ENCODE results near the gene TRIP10. TPM values are rescaled to one million over a fixed set of nuclear protein-coding genes. Genes with fewer than 3 reads are reported as not detected.

TRIP10 gene
- total RNA-seq, 1 donor from 2014 or later = 53.0 TPM

GRCh38 chr19:6721138-6721474, 18.4 kb upstream of the TRIP10 start:
- Histone ChIP-seq H3F3A (ENCODE audit: low read depth) (peaks cover 4% of the 10 kb centered on the region), H3K4me3 (no peak overlapping the region), H4K20me1 (ENCODE audit: low read depth) (no peaks in the 10 kb centered on the region), H2AFZ (replicated peaks) (no peak overlapping the region), H3K9ac (no peak overlapping the region), H3K36me3 (no peaks in the 10 kb centered on the region), H3K4me1 (no peaks in the 10 kb centered on the region), H3K79me2 (ENCODE audit: low read depth) (no peaks in the 10 kb centered on the region), H3K27ac (no peak overlapping the region), H3K27me3 (no peaks in the 10 kb centered on the region), H3K4me2 (no peak overlapping the region), H3K9me3 (ENCODE audit: low read depth) (no peaks in the 10 kb centered on the region)
- no peak overlapping the region for H3K27ac Mint-ChIP-seq
- H3K4me1 Mint-ChIP-seq = peaks cover 11% of the 10 kb centered on the region
- H3K27me3 Mint-ChIP-seq (ENCODE audit: insufficient read depth, low read depth) = peaks cover 19% of the 10 kb centered on the region
- no peak for TF ChIP-seq EZH2 (IDR thresholded peaks at IDR 0.05)
- TF ChIP-seq EZH2phosphoT487 (IDR thresholded peaks at IDR 0.05) = no peak
- TF ChIP-seq, protein P1, sequence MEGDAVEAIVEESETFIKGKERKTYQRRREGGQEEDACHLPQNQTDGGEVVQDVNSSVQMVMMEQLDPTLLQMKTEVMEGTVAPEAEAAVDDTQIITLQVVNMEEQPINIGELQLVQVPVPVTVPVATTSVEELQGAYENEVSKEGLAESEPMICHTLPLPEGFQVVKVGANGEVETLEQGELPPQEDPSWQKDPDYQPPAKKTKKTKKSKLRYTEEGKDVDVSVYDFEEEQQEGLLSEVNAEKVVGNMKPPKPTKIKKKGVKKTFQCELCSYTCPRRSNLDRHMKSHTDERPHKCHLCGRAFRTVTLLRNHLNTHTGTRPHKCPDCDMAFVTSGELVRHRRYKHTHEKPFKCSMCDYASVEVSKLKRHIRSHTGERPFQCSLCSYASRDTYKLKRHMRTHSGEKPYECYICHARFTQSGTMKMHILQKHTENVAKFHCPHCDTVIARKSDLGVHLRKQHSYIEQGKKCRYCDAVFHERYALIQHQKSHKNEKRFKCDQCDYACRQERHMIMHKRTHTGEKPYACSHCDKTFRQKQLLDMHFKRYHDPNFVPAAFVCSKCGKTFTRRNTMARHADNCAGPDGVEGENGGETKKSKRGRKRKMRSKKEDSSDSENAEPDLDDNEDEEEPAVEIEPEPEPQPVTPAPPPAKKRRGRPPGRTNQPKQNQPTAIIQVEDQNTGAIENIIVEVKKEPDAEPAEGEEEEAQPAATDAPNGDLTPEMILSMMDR (IDR thresholded peaks at IDR 0.05) = no peak
- no peak overlapping the region for H3K4me3 Mint-ChIP-seq
- no peak for DNase-seq (ENCODE audit: low spot score)
- H3K36me3 Mint-ChIP-seq = no peaks in the 10 kb centered on the region
- peaks cover 5% of the 10 kb centered on the region for H3K9me3 Mint-ChIP-seq

DNA sequence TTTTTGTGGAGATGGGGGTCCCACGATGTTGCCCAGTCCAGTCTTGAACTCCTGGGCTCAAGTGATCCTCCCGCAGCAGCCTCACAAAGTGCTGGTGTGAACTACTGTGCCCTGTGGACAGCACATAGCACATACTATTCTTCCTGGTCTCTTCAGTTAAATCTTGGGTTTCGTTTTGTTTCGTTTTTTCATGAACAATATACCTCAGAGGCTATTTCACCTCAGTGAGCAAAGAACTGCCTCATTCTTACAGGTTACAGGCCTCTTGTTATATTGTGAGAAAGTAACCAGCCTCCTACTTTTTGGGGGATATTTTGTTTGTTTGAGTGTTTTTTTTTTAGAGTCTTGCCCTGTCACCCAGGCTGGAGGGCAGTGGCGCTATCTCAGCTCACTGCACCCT, 17.7 kb upstream of the TRIP10 start:
- Histone ChIP-seq H3K4me3 (no peak overlapping the region), H3K4me2 (no peak overlapping the region), H3F3A (ENCODE audit: low read depth) (peaks cover 4% of the 10 kb centered on the region), H3K27ac (no peak overlapping the region), H3K4me1 (no peaks in the 10 kb centered on the region), H3K9ac (no peak overlapping the region), H3K79me2 (ENCODE audit: low read depth) (no peaks in the 10 kb centered on the region), H2AFZ (replicated peaks) (no peak overlapping the region), H3K36me3 (no peaks in the 10 kb centered on the region), H3K27me3 (no peaks in the 10 kb centered on the region), H3K9me3 (ENCODE audit: low read depth) (no peaks in the 10 kb centered on the region), H4K20me1 (ENCODE audit: low read depth) (no peaks in the 10 kb centered on the region)
- H3K36me3 Mint-ChIP-seq = no peaks in the 10 kb centered on the region
- no peak for TF ChIP-seq EZH2phosphoT487 (IDR thresholded peaks at IDR 0.05)
- TF ChIP-seq, protein P1 (IDR thresholded peaks at IDR 0.05) = no peak
- no peak for TF ChIP-seq EZH2 (IDR thresholded peaks at IDR 0.05)
- no peak overlapping the region for H3K27ac Mint-ChIP-seq
- peaks cover 16% of the 10 kb centered on the region for H3K27me3 Mint-ChIP-seq (ENCODE audit: insufficient read depth, low read depth)
- DNase-seq (ENCODE audit: low spot score) = no peak
- H3K4me1 Mint-ChIP-seq = peaks cover 11% of the 10 kb centered on the region
- H3K9me3 Mint-ChIP-seq = peaks cover 5% of the 10 kb centered on the region
- H3K4me3 Mint-ChIP-seq = no peak overlapping the region

GRCh38 chr19:6723108-6723618, 16.3 kb upstream of the TRIP10 start:
- TF ChIP-seq, protein P1 (IDR thresholded peaks at IDR 0.05) = no peak
- no peak for TF ChIP-seq EZH2phosphoT487 (IDR thresholded peaks at IDR 0.05)
- TF ChIP-seq EZH2 (IDR thresholded peaks at IDR 0.05) = no peak
- Histone ChIP-seq H3K79me2 (ENCODE audit: low read depth) (no peaks in the 10 kb centered on the region), H3K9me3 (ENCODE audit: low read depth) (no peaks in the 10 kb centered on the region), H3K4me2 (no peak overlapping the region), H3K9ac (no peak overlapping the region), H3K36me3 (no peaks in the 10 kb centered on the region), H4K20me1 (ENCODE audit: low read depth) (no peaks in the 10 kb centered on the region), H2AFZ (replicated peaks) (no peak overlapping the region), H3K4me3 (no peak overlapping the region), H3K27ac (no peak overlapping the region), H3F3A (ENCODE audit: low read depth) (no peaks in the 10 kb centered on the region), H3K4me1 (no peaks in the 10 kb centered on the region), H3K27me3 (no peaks in the 10 kb centered on the region)
- Mint-ChIP-seq H3K27ac (no peak overlapping the region), H3K4me3 (no peak overlapping the region), H3K4me1 (peaks cover 7% of the 10 kb centered on the region), H3K27me3 (ENCODE audit: insufficient read depth, low read depth) (peaks cover 11% of the 10 kb centered on the region), H3K9me3 (no peaks in the 10 kb centered on the region), H3K36me3 (no peaks in the 10 kb centered on the region)
- no peak for DNase-seq (ENCODE audit: low spot score)
